ENCODE results near the gene FARSA.
"Not testable (repeated sequence)": the region's sequence is repeated elsewhere in the genome, so short reads cannot be mapped to it uniquely, and the experiment has no call there.

Gene FARSA

GRCh38 chr19:12953799-12954611 lies 20.5 kb upstream of the FARSA start:
- no peak for DNase-seq

DNA sequence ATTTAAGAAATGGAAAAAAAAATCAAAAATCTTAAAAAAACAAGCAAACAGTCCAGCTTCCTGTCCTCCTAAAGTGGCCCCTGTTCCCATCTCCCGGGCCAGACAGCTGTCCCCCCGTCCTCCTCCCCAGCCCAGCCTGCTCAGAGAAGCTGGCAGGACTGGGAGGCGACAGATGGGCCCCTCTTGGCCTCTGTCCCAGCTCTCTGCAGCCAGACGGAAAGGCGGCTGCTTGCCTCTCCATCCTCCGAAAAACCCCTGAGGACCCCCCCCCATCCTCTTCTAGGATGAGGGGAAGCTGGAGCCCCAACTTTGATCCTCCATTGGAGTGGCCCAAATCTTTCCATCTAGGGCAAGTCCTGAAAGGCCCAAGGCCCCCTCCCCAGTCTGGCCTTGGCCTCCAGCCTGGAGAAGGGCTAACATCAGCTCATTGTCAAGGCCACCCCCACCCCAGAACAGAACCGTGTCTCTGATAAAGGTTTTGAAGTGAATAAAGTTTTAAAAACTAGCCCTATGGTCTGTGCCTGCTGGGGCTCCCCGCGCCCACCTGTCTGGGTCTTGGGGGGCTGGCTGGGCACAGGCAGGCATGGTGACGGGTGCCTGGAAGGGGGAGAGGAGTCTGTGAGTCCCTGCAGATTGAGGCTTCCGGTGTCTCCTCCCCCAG lies 19.8 kb upstream of the FARSA start:
- no peak for DNase-seq

- no peak for DNase-seq
Observed at GRCh38 chr19:12952488-12953137, 19.1 kb upstream of the FARSA start.

DNA sequence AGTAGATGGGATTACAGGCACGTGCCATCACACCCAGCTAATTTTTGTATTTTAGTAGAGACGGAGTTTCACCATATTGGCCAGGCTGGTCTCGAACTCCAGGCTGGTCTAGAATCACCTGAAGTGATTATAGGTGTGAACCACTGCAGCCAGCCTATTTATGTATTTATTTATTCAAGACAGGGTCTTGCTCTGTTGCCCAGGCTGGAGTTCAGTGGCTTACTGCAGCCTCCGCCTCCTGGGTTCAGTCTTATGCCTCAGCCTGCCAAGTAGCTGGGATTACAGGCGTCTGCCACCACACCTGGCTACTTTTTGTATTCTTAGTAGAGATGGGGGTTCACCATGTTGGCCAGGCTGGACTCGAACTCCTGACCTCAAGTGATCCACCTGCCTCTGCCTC lies 18.5 kb upstream of the FARSA start:
- DNase-seq: not testable (repeated sequence)

DNA sequence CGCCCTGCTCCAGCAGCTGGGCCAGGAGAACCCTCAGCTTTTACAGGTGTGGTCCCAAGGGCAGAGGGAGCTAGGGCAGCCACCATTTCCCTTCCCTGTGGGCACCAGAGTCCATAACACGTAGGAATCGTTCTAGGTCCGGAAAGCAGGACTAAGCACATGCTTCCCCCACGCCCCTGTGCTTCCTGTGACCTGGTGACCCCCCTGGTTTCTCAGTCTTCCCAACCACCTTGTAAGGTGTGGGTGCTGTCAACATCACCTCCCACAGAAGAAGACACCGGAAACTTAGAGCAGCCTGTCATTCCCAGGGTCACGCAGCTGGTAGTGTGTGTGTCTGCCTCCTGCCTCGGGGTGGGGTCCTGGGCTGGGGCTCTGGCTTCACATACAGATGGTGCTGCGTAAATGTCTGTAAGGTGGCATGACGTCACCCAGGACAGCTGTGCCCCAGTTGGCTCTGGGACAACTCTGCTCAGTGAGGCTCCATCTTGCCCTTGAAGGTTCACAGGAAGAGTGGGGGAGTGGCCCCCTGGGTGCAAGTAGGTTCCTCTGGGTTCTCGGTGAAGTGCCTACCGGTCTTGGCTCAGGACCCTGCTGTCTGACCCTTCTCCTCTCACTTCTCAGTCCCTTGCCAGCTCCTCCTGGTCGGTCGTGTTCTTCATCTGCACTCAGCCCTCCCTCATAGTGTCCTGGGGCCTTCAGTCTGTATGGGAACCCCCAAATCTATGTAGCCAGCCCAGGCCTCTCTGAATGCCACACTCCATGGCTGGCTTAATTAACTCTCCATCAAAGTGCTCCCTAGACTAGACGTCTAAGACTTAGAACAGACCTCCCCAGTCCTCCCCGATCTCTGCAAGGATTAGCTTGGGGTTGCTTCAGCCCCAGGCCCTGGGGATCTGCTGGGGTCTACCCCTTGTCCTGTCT lies 16.1 kb upstream of the FARSA start:
- no peak for DNase-seq

DNA sequence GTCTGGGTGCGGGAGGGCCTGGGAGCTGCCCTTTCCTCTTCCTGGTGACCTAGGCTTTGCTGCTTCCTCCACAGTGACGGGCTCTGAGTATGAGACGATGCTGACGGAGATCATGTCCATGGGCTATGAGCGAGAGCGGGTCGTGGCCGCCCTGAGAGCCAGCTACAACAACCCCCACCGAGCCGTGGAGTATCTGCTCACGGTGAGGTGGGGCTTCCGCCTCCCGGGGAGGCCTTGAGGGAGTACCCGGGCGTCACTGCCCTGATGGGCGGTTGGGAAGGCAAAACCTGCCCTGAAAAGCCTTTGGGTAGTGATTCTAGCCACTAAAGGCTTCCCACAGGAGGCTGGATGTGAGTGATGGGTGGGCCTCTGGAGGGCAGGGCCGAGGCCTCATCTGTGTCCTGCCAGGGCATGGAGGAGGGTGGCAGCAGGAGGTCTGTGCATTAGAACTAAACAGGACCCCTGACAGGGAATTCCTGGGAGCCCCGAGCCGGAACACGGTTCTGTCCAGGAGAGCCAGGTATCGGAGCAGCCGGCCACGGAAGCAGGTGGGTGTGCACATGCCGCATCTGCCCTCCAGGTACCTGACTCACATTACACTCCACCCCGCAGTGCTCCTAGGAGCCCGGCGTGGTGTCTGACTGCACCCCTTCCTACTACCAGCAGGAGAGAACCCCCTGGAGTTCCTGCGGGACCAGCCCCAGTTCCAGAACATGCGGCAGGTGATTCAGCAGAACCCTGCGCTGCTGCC lies 15.3 kb upstream of the FARSA start:
- DNase-seq: no peak

DNA sequence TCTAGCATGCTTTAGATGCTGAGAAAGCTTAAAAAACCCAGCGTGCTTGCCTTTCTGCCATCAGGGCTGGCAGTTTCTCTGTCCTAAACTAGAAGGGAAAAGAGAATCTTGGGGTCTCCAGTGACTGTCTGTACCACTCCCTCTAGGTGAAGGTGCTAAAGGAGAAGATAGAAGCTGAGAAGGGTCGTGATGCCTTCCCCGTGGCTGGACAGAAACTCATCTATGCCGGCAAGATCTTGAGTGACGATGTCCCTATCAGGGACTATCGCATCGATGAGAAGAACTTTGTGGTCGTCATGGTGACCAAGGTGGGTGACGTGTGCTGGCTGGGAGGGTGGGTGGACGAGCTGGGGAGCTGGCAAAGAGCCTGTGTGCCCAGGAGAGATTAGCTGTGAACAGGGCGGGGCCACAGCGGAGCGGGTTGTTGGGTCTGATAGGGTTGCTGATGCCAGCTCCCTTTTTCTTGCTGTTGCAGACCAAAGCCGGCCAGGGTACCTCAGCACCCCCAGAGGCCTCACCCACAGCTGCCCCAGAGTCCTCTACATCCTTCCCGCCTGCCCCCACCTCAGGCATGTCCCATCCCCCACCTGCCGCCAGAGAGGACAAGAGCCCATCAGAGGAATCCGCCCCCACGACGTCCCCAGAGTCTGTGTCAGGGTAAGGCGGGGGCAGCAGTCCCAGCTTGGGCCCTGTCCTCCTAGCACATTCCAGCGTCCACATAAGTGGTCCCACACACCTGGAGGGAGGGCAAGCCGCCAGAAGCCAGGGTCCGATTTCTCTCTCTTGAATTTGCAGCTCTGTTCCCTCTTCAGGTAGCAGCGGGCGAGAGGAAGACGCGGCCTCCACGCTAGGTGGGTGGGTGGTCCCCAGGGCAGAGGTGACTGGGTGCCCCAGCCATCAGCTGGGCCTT lies 14.4 kb upstream of the FARSA start:
- DNase-seq: no peak

DNA sequence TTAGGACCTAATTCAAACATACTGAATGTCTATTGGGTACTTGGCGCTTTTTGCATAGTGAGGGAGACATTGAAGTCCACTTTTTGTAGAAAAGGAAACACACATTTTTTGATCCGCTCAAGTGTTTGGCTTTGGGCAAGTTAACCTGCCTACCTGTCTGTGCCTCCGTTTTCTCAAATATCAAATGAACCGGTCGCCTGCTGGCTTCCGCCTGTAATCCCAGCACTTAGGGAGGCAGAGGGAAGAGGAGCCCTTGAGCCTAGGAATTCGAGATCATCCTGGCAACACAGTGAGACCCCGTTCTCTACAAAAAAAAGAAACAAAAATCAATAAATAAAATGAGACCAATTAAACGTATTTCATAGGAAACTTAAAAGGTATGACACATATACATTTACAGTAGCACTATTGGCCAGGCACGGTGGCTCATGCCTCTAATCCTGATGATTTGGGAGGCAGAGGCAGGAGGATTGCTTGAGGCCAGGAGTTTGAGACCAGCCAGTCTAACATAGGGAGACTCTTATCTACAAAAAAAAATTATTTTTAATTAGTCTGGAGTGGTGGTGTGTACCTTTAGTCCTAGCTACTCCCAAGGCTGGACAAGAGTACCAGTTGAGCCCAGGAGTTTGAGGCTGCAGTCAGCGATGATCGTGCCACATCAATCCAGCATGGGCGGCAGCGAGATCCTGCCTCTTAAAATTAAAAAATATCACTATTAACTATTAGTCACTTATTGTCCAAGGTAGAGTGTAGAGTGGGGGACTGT lies 13.4 kb upstream of the FARSA start:
- DNase-seq: no peak

DNA sequence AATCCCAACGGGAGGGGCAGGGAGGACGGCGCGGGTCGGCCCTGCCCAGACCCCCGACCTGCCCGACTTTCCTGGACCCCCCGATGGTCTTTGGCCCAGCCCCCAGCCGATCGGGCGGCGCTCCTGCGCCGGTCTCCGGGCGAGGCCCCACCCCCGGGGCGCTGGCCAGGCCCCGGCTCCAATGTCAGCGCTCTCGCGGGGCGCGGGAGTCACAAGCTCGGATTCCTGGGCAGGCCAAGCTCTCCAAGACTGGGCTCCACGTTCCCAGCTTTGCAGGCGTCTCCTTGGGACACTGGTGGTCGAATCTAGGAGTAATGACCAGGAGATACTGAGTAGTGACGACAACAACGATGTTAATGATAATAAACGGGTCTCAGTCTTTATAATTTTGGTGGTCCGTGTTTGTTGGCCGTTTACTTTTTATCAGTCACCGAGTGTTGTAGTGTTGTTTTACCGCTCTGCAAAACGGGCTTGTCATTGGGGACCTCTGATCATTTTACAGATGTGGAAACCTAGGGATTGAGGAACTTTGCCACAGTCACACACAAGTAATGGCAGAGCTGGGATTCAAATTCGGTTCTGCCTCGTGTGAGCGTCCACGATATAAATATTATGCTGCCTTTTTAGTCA lies 12.7 kb upstream of the FARSA start:
- peak; percentile 41 for DNase-seq

DNA sequence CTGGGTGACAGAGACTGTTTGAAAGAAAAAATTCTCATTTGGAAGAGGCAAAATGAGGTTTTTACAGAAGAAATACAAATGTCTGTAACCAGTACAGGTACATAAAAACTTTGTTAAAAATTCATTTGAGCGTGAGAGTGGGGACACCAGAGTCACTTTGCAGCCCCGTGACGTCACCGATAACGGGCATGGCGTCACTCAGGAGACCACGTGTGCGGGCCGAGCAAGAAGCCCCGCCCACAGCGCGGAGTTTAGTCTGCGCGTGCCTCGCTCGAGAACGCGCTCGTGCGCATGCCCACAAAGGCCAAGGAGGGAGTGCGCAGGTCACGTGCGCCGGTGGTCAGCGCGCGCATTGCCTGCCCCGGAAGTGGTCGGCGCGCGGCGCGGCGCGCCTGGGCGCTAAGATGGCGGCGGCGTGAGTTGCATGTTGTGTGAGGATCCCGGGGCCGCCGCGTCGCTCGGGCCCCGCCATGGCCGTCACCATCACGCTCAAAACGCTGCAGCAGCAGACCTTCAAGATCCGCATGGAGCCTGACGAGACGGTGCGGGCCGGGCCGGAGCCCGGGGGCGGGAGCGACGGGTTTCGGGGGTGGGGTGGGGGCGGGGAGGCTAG lies 12.1 kb upstream of the FARSA start, which contains the start of gene RAD23A:
Gene RAD23A, plus strand, starts transcription at position 384 of the 613 bp plus-strand sequence. Its CDS starts 87 bp downstream, at position 471.
- peak; percentile 96 for DNase-seq

- DNase-seq: no peak
Observed at GRCh38 chr19:12944104-12944674, 10.7 kb upstream of the FARSA start.

- no peak for DNase-seq
Observed at GRCh38 chr19:12943437-12944044, 10.0 kb upstream of the FARSA start.

GRCh38 chr19:12940897-12941296 lies 7.4 kb upstream of the FARSA start:
- no peak for DNase-seq

GRCh38 chr19:12939975-12940423 lies 6.5 kb upstream of the FARSA start:
- DNase-seq: no peak

DNA sequence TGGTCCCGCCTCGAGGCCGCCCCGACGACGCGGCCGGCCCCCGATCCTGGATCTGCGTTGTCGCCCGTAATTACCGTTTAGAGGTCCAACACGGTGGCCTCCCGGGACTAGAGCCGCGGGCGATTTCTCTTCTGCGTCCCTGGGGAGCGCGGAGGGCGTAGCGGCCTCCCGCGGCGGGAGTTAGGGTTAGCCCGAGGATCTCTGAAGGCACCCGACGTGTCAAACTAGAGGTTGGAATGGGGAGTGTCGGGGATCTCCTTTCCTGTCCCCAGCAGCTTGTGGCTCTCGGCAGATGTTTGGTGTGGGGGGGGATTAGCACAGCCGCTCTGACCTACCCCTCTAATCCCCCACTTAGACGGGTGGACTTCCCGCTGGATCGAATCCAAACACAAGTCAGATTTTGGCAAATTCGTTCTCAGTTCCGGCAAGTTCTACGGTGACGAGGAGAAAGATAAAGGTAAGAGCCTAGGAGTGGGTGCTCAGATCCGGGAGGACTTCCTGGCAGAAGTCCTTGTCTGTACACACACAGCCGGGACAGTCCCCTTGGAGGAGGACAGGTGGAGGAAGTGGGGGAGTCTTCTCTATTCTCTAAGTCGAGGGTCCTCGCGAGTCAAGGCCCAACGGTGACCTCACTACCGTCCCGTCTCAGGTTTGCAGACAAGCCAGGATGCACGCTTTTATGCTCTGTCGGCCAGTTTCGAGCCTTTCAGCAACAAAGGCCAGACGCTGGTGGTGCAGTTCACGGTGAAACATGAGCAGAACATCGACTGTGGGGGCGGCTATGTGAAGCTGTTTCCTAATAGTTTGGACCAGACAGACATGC lies 5.5 kb upstream of the FARSA start:
- DNase-seq: peak; percentile 3

DNA sequence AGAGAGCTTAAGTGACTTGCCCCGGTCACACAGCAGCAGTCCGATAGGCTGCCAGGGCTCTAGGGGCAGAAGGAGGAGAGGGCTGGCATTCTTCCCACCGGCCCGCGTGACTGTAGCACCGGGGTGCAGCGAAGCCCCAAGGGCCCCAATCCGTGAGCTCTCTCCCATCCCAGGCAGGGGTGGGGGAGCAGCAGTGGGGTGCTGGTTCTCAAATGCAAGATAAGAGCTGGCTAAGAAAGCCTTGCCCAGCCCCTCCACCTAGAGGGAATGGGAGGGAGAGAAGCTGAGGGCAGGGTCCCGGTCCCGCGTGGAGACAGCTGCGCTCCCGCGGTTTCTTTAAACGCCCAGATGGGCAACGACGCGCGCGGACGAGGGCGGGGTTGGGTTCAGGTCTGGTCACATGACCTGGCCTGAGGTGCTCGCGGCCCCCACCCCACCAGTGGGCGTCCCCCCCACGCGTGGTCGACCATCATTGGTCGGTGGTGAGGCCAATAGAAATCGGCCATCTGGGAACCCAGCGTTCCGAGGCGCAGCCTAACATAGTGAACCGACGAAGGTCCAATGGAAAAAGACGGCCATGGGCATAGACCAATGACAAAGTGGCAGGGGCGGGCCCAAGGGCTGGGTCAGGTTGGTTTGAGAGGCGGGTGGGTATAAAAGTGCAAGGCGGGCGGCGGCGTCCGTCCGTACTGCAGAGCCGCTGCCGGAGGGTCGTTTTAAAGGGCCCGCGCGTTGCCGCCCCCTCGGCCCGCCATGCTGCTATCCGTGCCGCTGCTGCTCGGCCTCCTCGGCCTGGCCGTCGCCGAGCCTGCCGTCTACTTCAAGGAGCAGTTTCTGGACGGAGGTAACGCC lies 4.6 kb upstream of the FARSA start, which contains the start of gene CALR:
Gene CALR, plus strand, starts transcription at position 683 of the 852 bp plus-strand sequence. Its CDS starts 71 bp downstream, at position 754.
- DNase-seq: peak; percentile 99
